Hematopoietic multipotent progenitor cell treated with erythropoietin and hydrocortisone succinate and interleukin-3 and kit ligand, for 6 days (in vitro differentiated cells): ENCODE data around the gene RAPGEF6.
"Not testable (repeated sequence)": the region's sequence is repeated elsewhere in the genome, so short reads cannot be mapped to it uniquely, and the experiment has no call there.

Experiments used
- DNase-seq: peaks from one replicate; pipeline ENCODE4 v3.0.0-alpha.2; 2015

Gene RAPGEF6

DNA sequence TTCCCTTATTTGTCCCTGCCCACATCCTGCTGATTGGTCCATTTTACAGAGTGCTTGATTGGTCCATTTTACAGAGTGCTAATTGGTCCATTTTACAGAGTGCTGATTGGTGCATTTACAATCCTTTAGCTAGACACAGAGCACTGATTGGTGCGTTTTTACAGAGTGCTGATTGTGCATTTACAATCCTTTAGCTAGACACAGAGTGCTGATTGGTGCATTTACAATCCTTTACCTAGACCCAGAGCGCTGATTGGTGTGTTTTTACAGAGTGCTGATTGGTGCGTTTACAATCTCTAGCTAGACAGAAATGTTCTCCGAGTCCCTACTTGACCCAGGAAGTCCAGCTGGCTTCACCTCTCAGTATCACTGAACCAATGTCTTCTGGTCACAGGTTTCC, 147.7 kb downstream of the RAPGEF6 start:
- not testable (repeated sequence) for DNase-seq

DNA sequence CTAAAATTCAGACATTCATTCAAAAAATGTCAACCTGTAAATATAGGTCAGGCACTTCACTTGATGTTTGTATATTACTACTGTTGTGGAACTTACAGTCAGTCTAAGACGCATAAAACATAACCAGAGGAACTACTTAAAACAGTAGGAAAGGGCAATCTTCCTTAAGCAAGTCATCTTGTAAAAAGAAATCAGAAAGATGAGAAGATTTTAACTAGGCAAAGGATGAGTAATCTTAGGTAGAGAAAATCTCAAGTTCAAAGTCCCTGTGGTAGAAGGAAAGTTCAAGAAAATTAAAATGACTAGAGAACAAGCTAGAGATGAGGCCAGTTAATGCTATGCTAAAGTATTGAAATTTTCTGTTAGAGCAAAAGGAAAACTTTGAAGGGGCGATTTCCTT, 152.4 kb downstream of the RAPGEF6 start:
- DNase-seq, result no peak

DNA sequence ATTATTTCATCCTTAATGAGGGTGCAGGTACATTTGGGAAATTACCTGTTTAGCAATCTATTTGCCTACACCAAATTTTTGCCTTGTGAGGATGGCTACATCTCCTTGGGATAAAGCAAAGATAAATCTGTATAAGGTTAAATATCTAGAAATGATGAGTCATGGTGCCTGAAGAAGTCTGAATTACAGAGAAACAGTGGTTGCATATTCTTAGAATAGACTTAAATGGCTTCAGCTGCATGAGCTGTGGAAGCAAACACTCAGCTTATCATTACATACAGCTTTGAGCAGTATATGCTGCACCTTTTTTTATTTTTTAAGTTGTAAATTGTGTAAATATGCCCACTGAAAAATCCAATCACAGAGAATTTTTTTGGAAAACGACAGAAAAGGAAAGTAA, 153.5 kb downstream of the RAPGEF6 start:
- DNase-seq, result peak; percentile 25

DNA sequence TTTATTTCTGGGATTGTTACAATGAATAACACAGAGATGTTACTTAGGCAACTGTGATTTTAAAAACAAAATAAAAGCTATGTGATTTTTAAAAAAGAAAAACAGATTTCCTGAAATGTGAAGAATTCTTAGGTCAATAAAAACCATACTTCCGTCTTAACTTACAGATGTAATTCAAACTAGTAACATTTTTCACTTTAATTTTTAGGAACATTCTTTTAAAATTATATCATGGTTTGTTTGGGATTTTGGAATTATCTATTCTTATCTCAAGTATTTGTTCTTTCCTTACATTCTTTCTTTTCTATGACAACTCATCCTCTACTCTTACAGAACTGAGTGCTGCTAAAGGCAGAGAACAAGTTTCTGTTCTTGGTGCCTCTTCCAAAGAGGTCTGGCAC, 159.5 kb downstream of the RAPGEF6 start:
- DNase-seq, result no peak

DNA sequence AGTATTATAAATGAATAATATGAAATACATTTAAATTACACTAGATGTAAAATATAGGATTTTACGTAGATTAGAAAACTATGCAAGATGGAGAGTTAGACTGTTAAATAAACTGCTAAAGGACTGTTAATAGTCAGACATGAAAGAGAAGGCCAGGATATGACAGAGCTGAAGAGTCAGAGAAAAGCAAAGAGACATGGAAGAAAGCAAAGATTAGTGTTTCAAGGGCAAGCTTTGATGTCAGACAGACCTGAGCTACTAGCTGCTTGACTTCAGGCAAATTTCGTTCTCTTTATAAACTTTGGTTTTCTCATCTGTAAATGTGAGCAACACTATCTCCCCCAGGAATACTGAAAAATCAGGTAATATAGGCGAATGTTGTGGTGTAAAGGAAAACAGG, 161.3 kb downstream of the RAPGEF6 start:
- DNase-seq, result no peak

DNA sequence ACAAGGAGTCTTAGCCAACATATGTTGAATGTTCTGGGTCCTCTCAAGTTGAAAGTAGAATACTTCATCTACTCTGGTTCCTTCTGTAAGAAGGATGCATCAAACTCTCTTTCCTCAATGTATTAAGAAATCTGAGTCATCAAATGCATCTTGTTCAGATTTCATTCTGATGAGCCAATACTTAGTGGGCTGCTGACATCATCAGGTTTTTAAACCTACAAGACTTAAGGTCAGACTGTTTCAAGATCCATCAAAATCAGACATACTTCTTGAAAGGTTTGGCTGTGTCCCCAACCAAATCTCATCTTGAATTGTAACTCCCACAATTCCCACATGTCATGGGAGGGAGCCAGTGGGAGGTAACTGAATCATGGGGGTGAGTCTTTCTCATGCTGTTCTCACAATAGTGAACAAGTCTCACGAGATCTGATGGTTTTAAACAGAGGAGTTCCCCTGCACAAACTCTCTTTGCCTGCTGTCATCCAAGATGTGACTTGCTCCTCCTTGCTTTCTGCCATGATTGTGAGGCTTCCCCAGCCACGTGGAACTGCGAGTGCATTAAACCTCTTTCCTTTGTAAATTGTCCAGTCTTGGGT, 168.8 kb downstream of the RAPGEF6 start:
- DNase-seq, result no peak

DNA sequence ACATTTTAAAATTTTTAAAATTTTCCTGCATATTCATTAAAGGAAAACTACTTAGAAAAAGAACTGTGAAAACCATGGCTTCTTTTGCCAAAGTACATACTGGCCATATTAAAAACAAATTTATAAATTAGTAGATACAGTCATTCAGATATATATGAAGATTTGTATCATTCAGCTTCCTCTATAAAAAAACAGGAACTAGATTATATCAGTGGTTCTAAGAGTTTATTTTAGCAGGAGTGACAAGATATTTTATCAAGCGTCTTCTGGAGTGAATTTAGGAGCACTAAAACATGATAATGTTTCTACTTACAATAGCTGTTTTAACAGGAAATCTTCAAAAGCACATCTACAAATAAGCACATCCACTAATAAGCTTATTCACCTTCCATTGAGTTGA, 171.4 kb downstream of the RAPGEF6 start:
- peak; percentile 23 for DNase-seq

DNA sequence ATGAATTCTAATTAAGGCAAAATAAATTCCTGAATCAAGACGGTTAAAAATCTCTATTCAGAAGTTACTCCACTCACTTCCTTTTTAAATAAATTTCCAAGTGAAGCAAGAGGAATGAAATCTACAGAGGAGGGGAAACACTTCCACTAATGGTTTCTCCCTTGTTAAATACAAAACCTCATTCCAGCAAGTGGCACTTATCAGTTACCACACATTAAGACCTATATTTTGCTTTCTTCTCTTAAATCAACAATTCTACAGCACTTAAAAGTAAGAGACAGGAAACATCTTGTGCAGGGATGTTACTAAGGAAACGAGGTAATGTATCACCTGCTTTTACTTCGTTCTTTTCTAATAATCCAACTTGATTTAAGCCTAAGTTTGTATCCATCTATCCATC, 172.6 kb downstream of the RAPGEF6 start:
- no peak for DNase-seq

DNA sequence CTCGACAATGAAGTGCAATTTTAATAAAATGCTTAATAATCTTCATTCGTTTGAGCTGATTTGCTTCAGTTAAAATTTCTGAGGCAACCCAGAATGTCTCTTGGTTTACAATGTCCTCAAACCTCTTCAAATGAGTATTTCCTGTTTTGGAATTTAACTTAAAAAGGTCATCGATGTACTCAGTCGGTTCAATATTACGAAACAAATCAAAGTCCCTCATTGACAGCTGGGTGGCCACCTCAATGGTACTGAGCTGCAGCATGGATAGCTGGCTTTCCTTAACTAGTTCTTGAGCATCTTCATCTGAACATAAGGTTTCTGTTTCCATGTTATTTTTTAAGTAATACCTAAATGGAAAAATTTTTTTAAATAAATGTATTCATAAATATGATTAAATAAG, 173.3 kb downstream of the RAPGEF6 start:
- DNase-seq, result no peak

DNA sequence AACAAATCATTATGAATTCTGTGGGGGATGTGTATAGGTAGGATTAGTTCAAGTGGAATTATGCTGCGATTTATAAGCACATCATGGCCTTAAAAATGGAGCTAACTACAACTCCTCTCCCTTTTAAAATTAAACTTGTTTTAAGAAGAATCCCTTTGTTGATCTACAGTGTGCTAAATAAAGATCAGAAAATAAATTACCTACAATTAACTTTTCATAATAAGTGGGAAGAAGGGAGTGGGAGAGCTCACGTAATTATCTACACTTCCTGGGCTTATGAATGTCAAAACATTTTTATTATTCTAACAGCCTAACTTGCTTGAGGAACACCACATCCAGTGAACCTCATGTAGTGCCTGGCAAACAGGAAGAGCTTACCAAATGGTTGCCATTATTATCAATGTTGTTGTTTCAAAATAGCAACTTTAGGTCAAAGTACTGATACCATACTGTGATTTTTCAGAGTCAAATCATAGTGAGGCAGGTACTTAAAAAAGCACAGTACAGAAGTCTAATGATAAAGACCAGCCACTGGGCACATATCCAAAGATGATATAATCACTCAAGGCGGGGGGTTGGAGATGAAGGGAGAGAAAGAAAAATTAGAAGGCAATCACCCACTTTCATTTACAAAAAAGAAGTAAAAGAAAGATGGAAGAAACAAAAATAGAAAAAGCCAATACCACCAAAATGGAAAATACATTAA, 174.0 kb downstream of the RAPGEF6 start:
- peak; percentile 14 for DNase-seq

DNA sequence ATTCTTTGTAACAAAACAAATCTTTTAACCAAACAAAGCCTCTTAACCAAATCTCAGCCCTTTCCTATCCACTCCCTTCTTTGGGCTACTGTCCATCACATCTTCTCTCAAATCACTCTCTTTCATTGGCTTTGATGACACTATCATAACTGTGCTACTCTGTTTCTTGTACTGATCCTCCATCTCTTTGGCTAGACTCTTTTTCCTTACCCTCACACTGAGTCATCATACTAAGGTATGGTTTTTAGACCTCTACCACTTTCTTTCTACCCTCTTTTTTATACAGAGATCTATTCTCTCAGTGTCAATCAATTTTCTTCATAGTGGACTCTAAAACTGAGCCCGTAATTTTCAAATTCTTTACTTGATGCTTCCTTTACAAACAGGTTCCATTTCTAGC, 174.9 kb downstream of the RAPGEF6 start:
- no peak for DNase-seq

DNA sequence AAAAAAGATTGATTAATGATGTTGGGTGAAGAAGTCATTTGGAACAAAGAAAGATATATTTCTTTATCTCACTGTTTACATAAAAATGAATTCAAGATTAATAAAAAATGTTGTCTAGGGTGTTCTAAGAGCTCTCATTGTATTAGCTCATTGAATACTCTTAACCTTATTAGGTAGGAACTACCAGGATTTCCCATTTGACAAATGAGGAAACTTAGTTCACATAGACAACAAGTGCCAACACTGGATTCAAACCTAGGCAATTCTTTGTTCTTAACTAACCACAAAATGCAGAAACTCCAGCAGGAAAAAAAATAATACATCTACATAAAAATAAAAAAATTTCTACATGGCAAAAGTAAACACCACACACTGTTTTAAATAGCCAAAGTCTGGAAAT, 175.8 kb downstream of the RAPGEF6 start:
- DNase-seq, result no peak

DNA sequence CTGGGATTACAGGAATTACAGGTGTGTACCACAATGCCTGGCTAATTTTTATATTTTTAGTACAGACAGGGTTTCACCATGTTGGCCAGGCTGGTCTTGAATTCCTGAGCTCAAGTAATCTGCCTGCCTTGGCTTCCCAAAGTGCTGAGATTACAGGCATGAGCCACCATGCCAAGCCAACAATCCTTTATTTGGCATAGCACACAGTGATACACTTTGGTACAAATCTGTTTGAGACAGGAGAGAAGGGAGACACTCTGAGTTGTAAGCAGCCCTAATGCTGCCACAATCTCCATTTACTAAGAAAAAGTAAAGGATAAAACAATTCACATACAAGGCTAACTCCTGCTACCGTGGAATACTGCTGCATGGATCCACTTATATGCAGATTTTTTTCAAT, 177.8 kb downstream of the RAPGEF6 start:
- DNase-seq, result no peak

DNA sequence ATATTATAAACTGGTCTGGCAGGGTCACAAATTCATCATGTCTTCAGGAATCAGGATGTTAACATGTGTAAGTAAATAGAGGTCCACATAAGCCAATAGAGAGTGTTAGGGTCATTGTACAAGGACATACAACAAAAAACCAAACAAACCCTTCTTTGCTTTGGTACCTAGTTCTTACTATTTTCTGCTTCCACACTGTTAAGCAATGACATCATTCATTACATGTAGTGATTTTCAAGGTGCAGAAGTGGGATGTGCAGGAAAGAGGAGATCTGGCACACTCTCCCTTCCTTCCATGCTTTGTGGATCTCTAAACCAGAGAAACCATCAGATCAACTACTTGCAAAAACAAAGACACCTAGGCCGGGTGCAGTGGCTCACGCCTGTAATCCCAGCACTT, 184.1 kb downstream of the RAPGEF6 start:
- no peak for DNase-seq

DNA sequence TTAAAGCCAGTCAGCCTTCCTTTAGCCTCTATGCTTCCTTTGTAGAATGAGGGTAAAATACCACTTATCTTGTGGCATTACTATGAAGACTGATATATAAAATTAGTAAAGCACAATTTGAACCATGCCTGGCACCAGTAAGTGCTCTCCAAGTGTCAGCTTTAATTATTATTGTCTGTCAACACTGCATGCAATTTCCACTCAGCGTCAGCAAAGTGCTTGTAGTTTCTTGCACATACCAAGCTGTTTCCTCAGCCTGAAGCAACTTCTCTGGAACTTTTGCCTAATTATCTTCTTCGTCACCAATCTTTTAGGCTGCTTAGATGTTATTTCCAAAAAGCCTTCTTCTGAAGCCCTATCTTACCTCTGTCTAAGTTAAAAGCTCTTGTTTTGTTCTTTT, 193.8 kb downstream of the RAPGEF6 start:
- DNase-seq, result no peak

DNA sequence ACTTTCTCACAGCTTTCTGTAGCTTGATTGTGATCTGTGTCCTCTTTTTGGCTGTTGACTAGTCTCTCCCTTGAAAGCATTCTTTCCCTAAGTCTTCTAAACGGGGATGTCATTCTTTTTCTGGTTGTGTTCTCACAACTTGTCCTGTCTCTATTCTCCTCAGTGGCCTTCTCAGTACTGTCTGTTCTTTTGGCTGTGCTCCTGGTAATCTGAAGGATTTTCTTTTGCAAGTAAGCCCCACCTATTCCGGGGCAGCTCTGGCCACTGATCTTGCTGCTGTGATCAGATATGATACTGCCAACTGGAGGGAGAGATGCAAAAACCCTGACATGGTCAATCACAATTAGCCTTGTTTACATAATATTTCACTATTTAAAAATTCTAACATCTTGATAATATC, 198.9 kb downstream of the RAPGEF6 start:
- peak; percentile 58 for DNase-seq

DNA sequence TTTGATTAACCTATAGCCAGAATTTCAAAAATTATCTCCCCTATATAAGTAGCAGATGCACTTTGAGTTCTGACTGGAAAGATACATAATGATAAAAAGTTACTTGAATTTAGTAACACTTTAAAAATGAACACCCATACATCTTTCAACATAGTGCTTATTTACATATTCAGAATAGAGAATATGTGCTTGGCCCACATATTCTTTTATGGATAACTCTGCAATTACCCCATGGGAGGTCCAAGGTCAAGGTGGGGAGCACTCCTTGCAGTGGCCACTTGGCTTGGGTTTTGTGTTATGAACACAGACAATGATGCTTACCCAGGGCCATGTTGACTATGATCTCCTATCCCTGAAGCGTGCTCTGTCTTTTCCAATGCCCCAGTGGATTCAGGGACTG, 201.9 kb downstream of the RAPGEF6 start:
- DNase-seq, result no peak

DNA sequence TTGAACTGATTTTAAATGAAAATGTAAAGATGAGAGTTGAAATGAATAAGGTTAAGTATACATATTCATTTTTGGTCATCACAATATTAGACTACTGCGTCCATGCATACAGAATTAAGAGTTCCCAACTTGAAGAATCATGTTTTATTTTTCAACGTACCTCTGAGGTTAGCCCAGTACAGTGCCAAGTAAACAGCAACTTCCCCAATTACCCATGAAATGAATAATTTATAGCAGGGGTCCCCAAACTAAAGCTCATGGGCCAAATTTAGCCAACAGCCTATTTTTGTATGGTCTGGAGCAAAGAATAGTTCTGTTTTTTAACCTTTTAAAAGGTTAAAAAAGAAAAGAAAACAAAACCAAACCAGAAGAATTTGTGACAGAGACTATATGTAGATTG, 203.2 kb downstream of the RAPGEF6 start:
- no peak for DNase-seq

DNA sequence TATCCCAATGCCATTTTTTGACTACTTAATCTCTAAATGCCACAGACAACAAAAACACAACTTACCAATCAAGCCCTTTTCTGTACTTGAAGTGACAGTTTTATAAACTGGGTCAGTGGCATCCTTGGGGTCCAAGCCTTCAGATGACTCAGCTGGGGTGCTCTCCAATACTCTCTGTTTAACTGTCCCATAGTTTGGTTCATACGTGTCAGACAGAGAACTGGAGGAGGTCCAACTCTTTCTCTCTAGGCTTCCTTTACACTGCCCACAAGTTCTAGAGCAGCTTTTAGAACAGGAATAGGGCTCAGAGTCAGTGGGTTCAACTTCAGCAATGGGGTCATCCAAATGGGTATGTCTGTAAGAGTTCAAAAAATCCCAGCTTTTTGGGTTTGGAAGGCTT, 204.2 kb downstream of the RAPGEF6 start:
- DNase-seq, result no peak

DNA sequence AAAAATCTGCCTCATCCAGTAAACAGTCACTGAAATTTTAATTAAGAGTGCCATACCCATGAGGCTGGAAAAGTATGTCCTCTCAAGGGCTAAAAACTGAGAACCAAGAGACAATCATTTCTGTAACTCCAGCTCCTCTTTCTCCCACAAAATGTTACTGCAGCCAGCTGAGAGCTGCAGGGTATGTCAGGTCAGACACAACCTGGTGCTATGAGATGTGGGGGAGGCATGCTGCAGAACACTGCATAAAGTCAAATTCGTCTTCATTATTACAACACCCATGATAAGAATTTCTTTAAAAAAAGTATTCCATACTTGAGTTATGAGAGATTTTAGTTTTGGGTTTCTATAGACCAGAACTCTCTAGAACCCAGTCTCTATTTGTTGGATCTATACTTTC, 209.0 kb downstream of the RAPGEF6 start:
- DNase-seq, result no peak

DNA sequence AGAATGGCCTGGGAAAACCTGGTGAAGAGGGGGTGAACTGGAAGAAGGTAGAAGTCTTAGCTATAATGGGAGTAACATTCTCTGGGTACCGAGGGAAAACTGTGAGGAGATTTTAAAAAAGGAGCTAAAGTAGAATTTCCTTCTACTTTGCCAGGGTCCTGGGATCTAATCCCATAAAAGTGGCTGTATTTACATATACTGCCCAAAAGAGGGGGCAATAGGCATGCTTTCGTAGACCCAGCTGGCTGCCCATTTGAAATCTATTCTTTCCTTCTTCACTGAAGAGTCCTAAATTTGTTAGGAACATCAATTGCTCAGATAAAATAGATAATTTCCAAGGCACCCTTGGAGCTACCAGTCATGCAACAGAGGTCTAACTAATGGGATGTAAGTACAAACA, 212.0 kb downstream of the RAPGEF6 start:
- peak; percentile 68 for DNase-seq

DNA sequence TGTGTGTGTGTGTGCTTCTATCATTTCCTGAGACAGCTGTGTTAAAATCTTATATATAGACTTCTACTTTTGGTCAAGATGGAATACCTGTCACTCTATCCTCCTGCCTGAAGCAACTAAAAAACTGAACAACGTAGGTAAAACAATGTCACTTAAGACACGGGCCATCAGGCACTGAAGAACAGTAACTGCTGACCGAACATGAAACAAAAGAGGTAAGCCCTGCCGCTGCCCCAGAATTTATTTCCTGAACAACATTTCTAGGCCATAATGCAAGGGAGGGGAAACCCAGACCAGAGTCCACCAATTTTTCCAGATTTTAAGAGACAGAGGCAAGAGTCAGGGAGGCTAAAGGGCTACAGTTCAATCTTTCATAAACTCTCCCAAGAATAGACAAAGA, 215.2 kb downstream of the RAPGEF6 start:
- DNase-seq, result no peak

DNA sequence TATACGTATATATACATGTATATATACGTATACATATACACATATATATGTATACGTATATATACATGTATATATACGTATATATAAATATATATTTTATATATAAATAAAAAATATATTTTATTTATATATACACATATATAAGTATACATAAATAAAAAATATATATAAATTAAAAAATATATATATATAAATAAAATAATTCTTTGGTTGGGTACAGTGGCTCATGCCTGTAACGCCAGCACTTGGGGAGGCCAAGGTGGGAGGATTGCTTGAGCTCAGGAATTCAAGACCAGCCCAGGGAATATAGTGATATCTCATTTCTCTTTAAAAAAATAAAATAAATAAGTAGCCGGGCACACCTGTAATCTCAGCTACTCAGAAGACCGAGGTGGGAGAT, 216.2 kb downstream of the RAPGEF6 start:
- DNase-seq, result no peak

DNA sequence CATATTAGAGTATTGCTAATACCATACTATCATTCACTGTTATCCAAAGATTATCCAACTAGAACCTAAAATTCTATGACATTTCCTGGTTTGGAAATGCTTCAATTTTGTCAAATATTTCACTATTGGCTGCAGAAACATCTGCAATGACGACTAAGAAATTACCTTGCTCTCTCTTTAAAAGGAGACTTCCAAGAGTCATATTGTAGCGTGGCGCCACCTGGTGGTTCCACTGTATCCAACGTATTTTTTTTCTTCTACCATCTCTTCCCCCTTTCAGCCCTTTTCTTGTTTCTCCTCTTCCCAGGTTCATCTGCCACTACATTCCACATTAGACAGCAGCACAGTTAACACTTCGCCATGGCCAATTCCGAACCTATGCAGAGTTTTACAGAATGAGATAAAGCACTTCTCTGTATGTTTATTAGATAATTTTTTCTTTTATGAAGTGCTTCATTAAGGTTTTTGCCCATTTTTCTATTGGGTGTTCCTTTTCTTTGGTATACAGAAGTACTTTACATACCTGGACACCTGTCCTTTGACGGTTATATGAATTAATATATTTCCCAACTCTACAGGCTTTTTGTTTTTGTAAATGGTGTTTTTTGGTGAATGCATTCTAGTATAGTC, 217.7 kb downstream of the RAPGEF6 start:
- DNase-seq, result peak; percentile 95

DNA sequence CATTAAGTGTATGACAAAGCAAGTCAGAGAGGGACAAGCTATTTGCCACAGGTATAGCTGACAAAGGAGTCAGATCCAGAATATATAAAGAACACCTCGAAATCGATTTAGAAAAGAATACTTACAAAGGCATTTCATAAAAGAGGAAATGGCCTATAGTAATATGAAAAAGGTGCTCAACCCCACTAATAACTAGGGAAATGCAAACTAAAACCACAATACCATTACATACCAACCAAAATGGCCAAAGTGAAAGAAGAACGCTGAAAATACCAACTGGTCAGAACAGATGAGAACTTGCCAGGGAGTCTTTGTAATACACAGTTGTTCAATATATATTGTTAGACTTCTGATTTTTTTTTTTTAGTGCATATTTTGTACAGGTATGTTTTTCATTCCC, 218.3 kb downstream of the RAPGEF6 start:
- DNase-seq, result no peak
